WTC11 (cell line): Measurements from ENCODE around the gene WWOX. TPM values are rescaled to one million over a fixed set of nuclear protein-coding genes. Genes with fewer than 3 reads are reported as not detected.

Experiments used
- ATAC-seq: fragments of 200-7000 bp; cut with Tn5 transposase; 2 replicates; pipeline ENCODE4 v1.10.0; 2021; ENCODE audit warnings: mild to moderate bottlenecking, moderate library complexity
- CTCF ChIA-PET: fragments of 300-600 bp; sonication (Branson Sonifier 250); formaldehyde crosslinking; loops from one replicate; lab custom pipeline; 2021; ENCODE audit warnings: antibody characterized with exemption; lab: Charles Lee
- POLR2A ChIA-PET: fragments of 350-600 bp; sonication (Branson Sonifier 250); formaldehyde crosslinking; loops from one replicate; lab custom pipeline; 2021; ENCODE audit warnings: antibody characterized with exemption; lab: Charles Lee
- DNase-seq: peaks from one replicate; pipeline ENCODE4 v3.0.0; 2021; ENCODE audit warnings: low spot score
- H3K27ac Mint-ChIP-seq: 2 replicates; pipeline ENCODE4 v1.8.0; 2021; ENCODE audit warnings: mixed read lengths
- H3K27me3 Mint-ChIP-seq: 2 replicates; pipeline ENCODE4 v1.8.0; 2021; ENCODE audit warnings: low read depth, mild to moderate bottlenecking, moderate library complexity, mixed read lengths
- H3K36me3 Mint-ChIP-seq: 2 replicates; pipeline ENCODE4 v1.8.0; 2021; ENCODE audit warnings: mixed read lengths
- H3K4me1 Mint-ChIP-seq: 2 replicates; pipeline ENCODE4 v1.8.0; 2022; ENCODE audit warnings: mixed read lengths
- H3K4me3 Mint-ChIP-seq: 2 replicates; pipeline ENCODE4 v1.8.0; 2021; ENCODE audit warnings: mild to moderate bottlenecking, moderate library complexity, mixed read lengths
- H3K9me3 Mint-ChIP-seq: 2 replicates; pipeline ENCODE4 v1.8.0; 2021; ENCODE audit warnings: mixed read lengths
- AR ChIP-seq: fragments of 250-450 bp; sonication (Bioruptor Pico); IDR thresholded peaks from 2 replicates; pipeline ENCODE4 v1.9.0; 2021; ENCODE audit warnings: mild to moderate bottlenecking
- ATF6 ChIP-seq: sonication (generic); formaldehyde crosslinking; IDR thresholded peaks from 2 replicates; pipeline ENCODE4 v1.8.1; 2023; ENCODE audit warnings: mild to moderate bottlenecking, missing genetic modification reagents
- CBFB ChIP-seq: sonication (generic); formaldehyde crosslinking; IDR thresholded peaks from 2 replicates; pipeline ENCODE4 v1.8.1; 2022; ENCODE audit warnings: mild to moderate bottlenecking, low read depth, missing genetic modification reagents
- CDX4 ChIP-seq: fragments of 250-450 bp; sonication (Bioruptor Pico); IDR thresholded peaks from 2 replicates; pipeline ENCODE4 v1.9.0; 2021; ENCODE audit warnings: moderate library complexity, mild to moderate bottlenecking, inconsistent platforms, borderline replicate concordance
- ELF4 ChIP-seq: sonication (generic); formaldehyde crosslinking; IDR thresholded peaks from 2 replicates; pipeline ENCODE4 v1.8.1; 2022; ENCODE audit warnings: low read depth, mild to moderate bottlenecking, moderate library complexity, missing genetic modification reagents
- GABPB1 ChIP-seq: sonication (generic); formaldehyde crosslinking; IDR thresholded peaks from 2 replicates; pipeline ENCODE4 v1.8.1; 2023; ENCODE audit warnings: mild to moderate bottlenecking, missing genetic modification reagents
- GTF2I ChIP-seq: fragments of 250-450 bp; sonication (Bioruptor Pico); conservative IDR thresholded peaks from 2 replicates; pipeline ENCODE4 v1.4.0; 2021; ENCODE audit warnings: mild to moderate bottlenecking
- MLX ChIP-seq: sonication (generic); formaldehyde crosslinking; IDR thresholded peaks from 2 replicates; pipeline ENCODE4 v1.8.1; 2023; ENCODE audit warnings: mild to moderate bottlenecking, missing genetic modification reagents, moderate library complexity
- MXD4 ChIP-seq: fragments of 250-450 bp; sonication (Bioruptor Pico); IDR thresholded peaks from 2 replicates; pipeline ENCODE4 v1.8.0; 2021; ENCODE audit warnings: mild to moderate bottlenecking, moderate library complexity, borderline replicate concordance
- OVOL2 ChIP-seq: fragments of 250-450 bp; sonication (Bioruptor Pico); IDR thresholded peaks from 2 replicates; pipeline ENCODE4 v1.9.0; 2021; ENCODE audit warnings: mild to moderate bottlenecking, borderline replicate concordance
- PRRX2 ChIP-seq: fragments of 250-450 bp; sonication (Bioruptor Pico); IDR thresholded peaks from 2 replicates; pipeline ENCODE4 v1.8.0; 2021; ENCODE audit warnings: mild to moderate bottlenecking
- TCF7 ChIP-seq: sonication (generic); formaldehyde crosslinking; IDR thresholded peaks from 2 replicates; pipeline ENCODE4 v1.8.0; 2022; ENCODE audit warnings: mild to moderate bottlenecking, low read depth, missing genetic modification reagents, moderate library complexity
- TP53 ChIP-seq: sonication (generic); formaldehyde crosslinking; IDR thresholded peaks from 2 replicates; pipeline ENCODE4 v1.8.1; 2023; ENCODE audit warnings: mild to moderate bottlenecking, missing genetic modification reagents
- ZMAT4 ChIP-seq: fragments of 250-450 bp; sonication (Bioruptor Pico); IDR thresholded peaks from 2 replicates; pipeline ENCODE4 v1.9.0; 2021; ENCODE audit warnings: mild to moderate bottlenecking
- ZNF396 ChIP-seq: fragments of 250-450 bp; sonication (Bioruptor Pico); IDR thresholded peaks from 2 replicates; pipeline ENCODE4 v1.8.0; 2021; ENCODE audit warnings: mild to moderate bottlenecking, moderate library complexity, borderline replicate concordance
- ZNF425 ChIP-seq: fragments of 250-450 bp; sonication (Bioruptor Pico); conservative IDR thresholded peaks from 2 replicates; pipeline ENCODE4 v1.9.0; 2021; ENCODE audit warnings: mild to moderate bottlenecking
- ZNF532 ChIP-seq: fragments of 250-450 bp; sonication (Bioruptor Pico); IDR thresholded peaks from 2 replicates; pipeline ENCODE4 v1.9.0; 2021; ENCODE audit warnings: mild to moderate bottlenecking, borderline replicate concordance
- ZNF671 ChIP-seq: fragments of 250-450 bp; sonication (Bioruptor Pico); IDR thresholded peaks from 2 replicates; pipeline ENCODE4 v1.8.0; 2021; ENCODE audit warnings: mild to moderate bottlenecking
- ZSCAN18 ChIP-seq: fragments of 250-450 bp; sonication (Bioruptor Pico); IDR thresholded peaks from 2 replicates; pipeline ENCODE4 v2.1.2; 2022; ENCODE audit warnings: mild to moderate bottlenecking, moderate library complexity
- total RNA-seq: library from RNA; stranded (reverse); gene quantifications from 3 replicates; pipeline ENCODE4 v1.2.3, GENCODE V29; 2021

Gene WWOX
- total RNA-seq, 1 experiment from 2014 or later = 15.7 TPM

GRCh38 chr16:78650339-78651074 is 551.1 kb downstream of the WWOX start (continued):
- TF ChIP-seq MXD4 (CRISPR knock-in tag) = no peak

- no peaks in the 10 kb centered on the region for H3K9me3 Mint-ChIP-seq
- H3K27me3 Mint-ChIP-seq = no peaks in the 10 kb centered on the region
- no peaks in the 10 kb centered on the region for H3K36me3 Mint-ChIP-seq
- H3K27ac Mint-ChIP-seq = 0 out of 2 replicates have a peak overlapping the region, but pooled peaks have one; percentile 20
- H3K4me1 Mint-ChIP-seq = peaks cover 7% of the 10 kb centered on the region
- no peak overlapping the region for H3K4me3 Mint-ChIP-seq
- ChIA-PET POLR2A (no interaction called here), CTCF (interaction anchor here (0.6 kb wide), 1 partner anchor 12 kb away, joined by 4 read pairs; no protein-coding TSS in a partner anchor)
- DNase-seq (no peak), ATAC-seq (no peak)
- TF ChIP-seq ZSCAN18 (no peak), GTF2I (CRISPR knock-in tag) (no peak), MLX (CRISPR knock-in tag) (no peak), CBFB (CRISPR knock-in tag) (no peak), ZMAT4 (no peak), ELF4 (CRISPR knock-in tag) (no peak), AR (no peak), ZNF425 (CRISPR knock-in tag) (no peak), ZNF532 (CRISPR knock-in tag) (no peak), CDX4 (no peak), ZNF671 (CRISPR knock-in tag) (no peak), TCF7 (no peak), PRRX2 (CRISPR knock-in tag) (no peak), TP53 (CRISPR knock-in tag) (no peak), OVOL2 (CRISPR knock-in tag) (no peak), GABPB1 (CRISPR knock-in tag) (no peak), ZNF396 (CRISPR knock-in tag) (no peak), ATF6 (no peak)
Measured at GRCh38 chr16:78654929-78655328, 555.5 kb downstream of the WWOX start.
